ENCODE results near the gene MCTP1. TPM values are rescaled to one million over a fixed set of nuclear protein-coding genes. Genes with fewer than 3 reads are reported as not detected.
"Not testable (repeated sequence)": the region's sequence is repeated elsewhere in the genome, so short reads cannot be mapped to it uniquely, and the experiment has no call there.

The MCTP1 gene
- total RNA-seq, 2 experiments from 2014 or later, result not detected

DNA sequence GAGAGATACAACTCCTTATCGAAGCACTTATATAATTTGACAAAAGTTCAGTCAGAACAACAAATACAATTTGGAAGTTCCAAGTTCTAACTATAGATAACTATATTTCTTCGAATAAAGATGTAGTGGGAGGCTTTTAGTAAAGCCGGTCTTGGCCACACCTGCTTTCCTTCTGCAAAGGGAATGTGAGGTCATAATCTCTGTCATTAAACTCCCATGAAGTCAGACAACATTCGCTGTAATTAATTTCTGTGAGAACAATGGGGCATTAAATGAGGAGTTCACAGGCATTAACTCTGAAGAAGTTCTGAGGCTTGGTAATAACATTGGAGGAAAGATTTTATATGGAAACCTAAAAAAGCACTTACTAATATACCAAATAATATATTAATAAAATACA, 67.5 kb downstream of the MCTP1 start:
- Mint-ChIP-seq H3K4me1 (ENCODE audit: low read depth) (no peaks in the 10 kb centered on the region), H3K27me3 (no peaks in the 10 kb centered on the region), H3K9me3 (peaks cover 3% of the 10 kb centered on the region), H3K27ac (no peak overlapping the region), H3K36me3 (no peaks in the 10 kb centered on the region), H3K4me3 (no peak overlapping the region)
- DNase-seq, result no peak
- ChIA-PET CTCF (no interaction called here), POLR2A (no interaction called here)
- intact Hi-C loops (cut with micrococcal nuclease), result no loop called here

DNA sequence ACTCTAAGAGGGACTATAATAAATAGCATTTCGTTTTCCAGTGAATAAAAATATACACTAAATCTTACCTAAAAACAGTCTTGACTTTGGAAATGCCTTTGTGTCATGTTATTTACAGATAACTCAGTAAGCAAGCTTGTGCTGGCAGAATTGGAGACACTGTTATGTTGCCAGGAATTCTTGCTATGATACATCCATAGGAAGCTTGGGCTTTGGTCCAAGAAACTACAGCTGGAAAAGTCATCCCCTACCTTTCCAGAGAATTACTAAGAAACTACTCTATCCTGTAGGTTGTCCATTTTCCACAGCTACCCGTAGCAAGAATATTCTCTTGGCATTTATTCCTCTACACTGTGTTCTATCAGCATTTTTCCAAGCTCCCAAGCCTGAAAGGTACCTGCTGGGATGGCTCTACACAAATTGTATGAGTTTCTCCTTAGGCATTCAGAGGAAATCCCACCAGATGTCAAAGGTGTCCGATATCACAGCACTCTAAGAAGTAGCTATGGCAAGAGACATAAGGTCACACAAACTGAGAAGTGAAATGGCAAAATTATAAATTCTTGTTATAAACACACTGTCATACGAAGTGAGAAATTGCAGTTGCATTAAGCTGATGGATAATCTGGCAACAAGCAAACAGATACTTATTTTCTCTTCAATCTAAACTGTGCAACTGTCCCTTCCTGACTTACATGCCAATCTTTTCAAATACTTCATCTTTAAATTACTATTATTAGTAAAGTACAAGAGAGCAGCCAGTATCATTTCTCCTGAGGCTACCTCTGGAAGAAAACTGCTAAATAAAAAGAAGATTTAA, 68.5 kb downstream of the MCTP1 start:
- Mint-ChIP-seq H3K27ac (no peak overlapping the region), H3K9me3 (peaks cover 3% of the 10 kb centered on the region), H3K4me1 (ENCODE audit: low read depth) (no peaks in the 10 kb centered on the region), H3K27me3 (no peaks in the 10 kb centered on the region), H3K36me3 (no peaks in the 10 kb centered on the region), H3K4me3 (no peak overlapping the region)
- ChIA-PET POLR2A (no interaction called here), CTCF (no interaction called here)
- DNase-seq, result no peak
- intact Hi-C loops (cut with micrococcal nuclease), result no loop called here

GRCh38 chr5:95207811-95208210, 77.1 kb downstream of the MCTP1 start:
- CTCF ChIA-PET; H3K36me3 Mint-ChIP-seq; H3K9me3 Mint-ChIP-seq; POLR2A ChIA-PET; H3K4me3 Mint-ChIP-seq; H3K27ac Mint-ChIP-seq; DNase-seq; H3K4me1 Mint-ChIP-seq (ENCODE audit: low read depth); intact Hi-C loops (cut with micrococcal nuclease); H3K27me3 Mint-ChIP-seq: not testable (repeated sequence)

GRCh38 chr5:95194856-95195255, 90.0 kb downstream of the MCTP1 start:
- Mint-ChIP-seq H3K27me3 (no peaks in the 10 kb centered on the region), H3K9me3 (no peaks in the 10 kb centered on the region), H3K4me1 (ENCODE audit: low read depth) (no peaks in the 10 kb centered on the region), H3K4me3 (no peak overlapping the region), H3K27ac (no peak overlapping the region), H3K36me3 (no peaks in the 10 kb centered on the region)
- DNase-seq, result no peak
- POLR2A ChIA-PET, result no interaction called here
- CTCF ChIA-PET, result no interaction called here
- intact Hi-C loops (cut with micrococcal nuclease), result no loop called here

DNA sequence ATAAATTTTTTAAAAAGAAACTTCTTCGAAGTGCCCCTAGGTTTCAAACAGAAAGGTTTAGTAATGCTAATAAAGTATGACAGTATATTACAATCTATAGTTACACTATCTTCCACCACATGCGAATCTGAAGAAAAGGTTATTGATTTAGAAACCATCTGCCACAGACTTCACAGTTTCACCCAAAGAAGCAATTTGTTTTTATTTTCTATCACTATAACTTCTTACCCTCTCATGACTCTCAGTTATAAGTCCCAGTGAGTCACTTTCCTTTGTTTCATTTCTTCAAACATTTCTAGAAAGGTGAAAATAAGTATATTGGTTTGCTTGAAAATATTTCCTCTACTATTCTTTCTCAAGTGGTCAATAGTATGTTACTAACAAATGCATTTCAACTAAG, 93.6 kb downstream of the MCTP1 start:
- no peak for DNase-seq
- Mint-ChIP-seq H3K27ac (no peak overlapping the region), H3K9me3 (no peaks in the 10 kb centered on the region), H3K36me3 (no peaks in the 10 kb centered on the region), H3K4me1 (ENCODE audit: low read depth) (no peaks in the 10 kb centered on the region), H3K27me3 (no peaks in the 10 kb centered on the region), H3K4me3 (no peak overlapping the region)
- intact Hi-C loops (cut with micrococcal nuclease), result no loop called here
- ChIA-PET CTCF (no interaction called here), POLR2A (no interaction called here)

- Mint-ChIP-seq H3K9me3 (no peaks in the 10 kb centered on the region), H3K36me3 (no peaks in the 10 kb centered on the region), H3K27ac (no peak overlapping the region), H3K4me1 (ENCODE audit: low read depth) (no peaks in the 10 kb centered on the region), H3K4me3 (no peak overlapping the region), H3K27me3 (no peaks in the 10 kb centered on the region)
- CTCF ChIA-PET, result no interaction called here
- POLR2A ChIA-PET, result no interaction called here
- DNase-seq, result no peak
- intact Hi-C loops (cut with micrococcal nuclease), result no loop called here
Observed at GRCh38 chr5:95184924-95185323, 100.0 kb downstream of the MCTP1 start.

GRCh38 chr5:95181644-95182043, 103.2 kb downstream of the MCTP1 start:
- ChIA-PET CTCF (no interaction called here), POLR2A (no interaction called here)
- intact Hi-C loops (cut with micrococcal nuclease), result no loop called here
- DNase-seq, result no peak
- no peaks in the 10 kb centered on the region for H3K27me3 Mint-ChIP-seq
- no peaks in the 10 kb centered on the region for H3K9me3 Mint-ChIP-seq
- no peak overlapping the region for H3K4me3 Mint-ChIP-seq
- H3K4me1 Mint-ChIP-seq (ENCODE audit: low read depth), result no peaks in the 10 kb centered on the region
- H3K36me3 Mint-ChIP-seq, result no peaks in the 10 kb centered on the region
- no peak overlapping the region for H3K27ac Mint-ChIP-seq

GRCh38 chr5:95178046-95178651, 106.7 kb downstream of the MCTP1 start:
- ChIA-PET POLR2A (no interaction called here), CTCF (no interaction called here)
- intact Hi-C loops (cut with micrococcal nuclease), result no loop called here
- H3K9me3 Mint-ChIP-seq, result no peaks in the 10 kb centered on the region
- H3K4me1 Mint-ChIP-seq (ENCODE audit: low read depth), result no peaks in the 10 kb centered on the region
- no peak for DNase-seq
- no peak overlapping the region for H3K4me3 Mint-ChIP-seq
- no peaks in the 10 kb centered on the region for H3K36me3 Mint-ChIP-seq
- H3K27ac Mint-ChIP-seq, result no peak overlapping the region
- H3K27me3 Mint-ChIP-seq, result no peaks in the 10 kb centered on the region

GRCh38 chr5:95177456-95177855, 107.4 kb downstream of the MCTP1 start:
- intact Hi-C loops (cut with micrococcal nuclease), result no loop called here
- H3K36me3 Mint-ChIP-seq, result no peaks in the 10 kb centered on the region
- CTCF ChIA-PET, result no interaction called here
- no peaks in the 10 kb centered on the region for H3K27me3 Mint-ChIP-seq
- no peak overlapping the region for H3K4me3 Mint-ChIP-seq
- H3K27ac Mint-ChIP-seq, result no peak overlapping the region
- DNase-seq, result no peak
- H3K9me3 Mint-ChIP-seq, result no peaks in the 10 kb centered on the region
- POLR2A ChIA-PET, result no interaction called here
- H3K4me1 Mint-ChIP-seq (ENCODE audit: low read depth), result no peaks in the 10 kb centered on the region

DNA sequence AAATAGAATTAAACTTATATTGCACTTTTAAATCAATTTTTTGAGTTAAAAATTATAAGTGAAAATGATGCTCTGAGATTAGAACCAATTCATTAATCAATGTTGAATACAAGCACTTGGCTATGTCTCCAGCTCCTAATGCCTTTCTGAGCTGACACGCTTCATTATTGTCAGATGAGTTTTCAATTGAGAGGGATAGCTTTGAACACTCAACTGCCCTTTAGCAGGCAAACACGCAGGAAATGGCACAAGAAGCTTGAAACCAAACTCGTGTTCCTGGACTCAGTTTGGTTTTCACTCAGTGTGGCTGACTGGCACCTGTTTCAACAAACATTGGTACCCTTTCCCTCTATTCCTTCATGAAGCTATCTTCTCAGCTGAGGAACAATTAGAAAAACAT, 109.8 kb downstream of the MCTP1 start:
- no peaks in the 10 kb centered on the region for H3K36me3 Mint-ChIP-seq
- H3K27ac Mint-ChIP-seq, result no peak overlapping the region
- H3K4me1 Mint-ChIP-seq (ENCODE audit: low read depth), result no peaks in the 10 kb centered on the region
- DNase-seq, result no peak
- POLR2A ChIA-PET, result no interaction called here
- peaks cover 5% of the 10 kb centered on the region for H3K9me3 Mint-ChIP-seq
- CTCF ChIA-PET, result no interaction called here
- no peak overlapping the region for H3K4me3 Mint-ChIP-seq
- intact Hi-C loops (cut with micrococcal nuclease), result no loop called here
- no peaks in the 10 kb centered on the region for H3K27me3 Mint-ChIP-seq

- no peak overlapping the region for H3K27ac Mint-ChIP-seq
- CTCF ChIA-PET, result no interaction called here
- H3K9me3 Mint-ChIP-seq, result peaks cover 5% of the 10 kb centered on the region
- DNase-seq, result no peak
- H3K4me3 Mint-ChIP-seq, result no peak overlapping the region
- intact Hi-C loops (cut with micrococcal nuclease), result no loop called here
- POLR2A ChIA-PET, result no interaction called here
- H3K36me3 Mint-ChIP-seq, result no peaks in the 10 kb centered on the region
- H3K4me1 Mint-ChIP-seq (ENCODE audit: low read depth), result no peaks in the 10 kb centered on the region
- H3K27me3 Mint-ChIP-seq, result no peaks in the 10 kb centered on the region
Observed at GRCh38 chr5:95172659-95173058, 112.2 kb downstream of the MCTP1 start.

DNA sequence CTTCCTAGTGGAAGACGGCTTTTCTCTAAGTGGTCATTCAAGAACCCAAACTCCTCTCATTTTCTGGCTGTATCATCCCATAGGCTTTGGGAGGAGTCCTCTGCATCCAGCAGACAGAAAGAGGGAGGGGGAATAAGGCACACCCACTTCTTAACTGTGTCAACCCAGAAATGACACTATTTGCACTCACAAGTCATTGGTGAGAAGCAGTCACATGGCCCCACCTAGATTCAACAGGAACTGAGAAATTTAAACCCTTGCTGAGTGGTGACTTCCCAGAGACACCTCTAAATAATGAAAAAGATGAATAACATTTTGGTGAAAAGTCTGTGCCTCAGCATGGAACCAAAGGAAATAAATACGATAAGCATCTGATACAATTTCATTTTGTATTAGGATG, 120.0 kb downstream of the MCTP1 start:
- no peak for DNase-seq
- H3K36me3 Mint-ChIP-seq, result no peaks in the 10 kb centered on the region
- H3K4me3 Mint-ChIP-seq, result no peak overlapping the region
- ChIA-PET POLR2A (no interaction called here), CTCF (no interaction called here)
- intact Hi-C loops (cut with micrococcal nuclease), result no loop called here
- no peaks in the 10 kb centered on the region for H3K4me1 Mint-ChIP-seq (ENCODE audit: low read depth)
- H3K9me3 Mint-ChIP-seq, result peaks cover 2% of the 10 kb centered on the region
- H3K27me3 Mint-ChIP-seq, result no peaks in the 10 kb centered on the region
- H3K27ac Mint-ChIP-seq, result no peak overlapping the region

DNA sequence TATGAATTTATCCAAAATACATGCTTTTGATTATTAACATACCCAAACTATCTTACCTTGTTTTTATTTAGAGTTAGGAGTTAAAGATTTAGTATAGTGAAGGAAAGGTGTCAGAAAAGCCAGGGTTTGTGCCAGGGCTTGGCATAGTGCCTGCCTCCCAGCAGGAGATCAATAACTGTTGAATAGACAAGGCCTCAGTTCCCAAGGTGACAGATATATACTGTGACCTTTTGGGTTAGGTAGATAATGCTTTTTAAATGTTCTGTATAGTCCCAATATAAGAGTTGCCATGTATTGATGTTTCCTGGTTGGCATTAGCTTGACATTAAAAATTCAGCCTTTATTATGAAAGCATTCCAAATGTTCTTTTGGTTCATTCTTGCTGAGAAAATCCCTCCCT, 121.8 kb downstream of the MCTP1 start:
- H3K4me3 Mint-ChIP-seq, result no peak overlapping the region
- H3K36me3 Mint-ChIP-seq, result no peaks in the 10 kb centered on the region
- no peaks in the 10 kb centered on the region for H3K27me3 Mint-ChIP-seq
- no peak for DNase-seq
- H3K4me1 Mint-ChIP-seq (ENCODE audit: low read depth), result no peaks in the 10 kb centered on the region
- ChIA-PET POLR2A (no interaction called here), CTCF (no interaction called here)
- H3K9me3 Mint-ChIP-seq, result peaks cover 2% of the 10 kb centered on the region
- H3K27ac Mint-ChIP-seq, result no peak overlapping the region
- intact Hi-C loops (cut with micrococcal nuclease), result no loop called here
